CD4-positive, alpha-beta T cell treated with Interleukin-12 subunit alpha and Interleukin-12 subunit beta, for 1 hour (primary cell): ENCODE measurements around the gene DSC3.

Experiments used
- DNase-seq: peaks from one replicate; pipeline ENCODE4 v3.0.0-alpha.2; 2020

Gene DSC3

GRCh38 chr18:31042406-31043181, at the start of gene DSC3:
Gene DSC3, minus strand, starts transcription at chr18:31042742. Its CDS starts 82 bp downstream, at chr18:31042660.
- DNase-seq: no peak

DNA sequence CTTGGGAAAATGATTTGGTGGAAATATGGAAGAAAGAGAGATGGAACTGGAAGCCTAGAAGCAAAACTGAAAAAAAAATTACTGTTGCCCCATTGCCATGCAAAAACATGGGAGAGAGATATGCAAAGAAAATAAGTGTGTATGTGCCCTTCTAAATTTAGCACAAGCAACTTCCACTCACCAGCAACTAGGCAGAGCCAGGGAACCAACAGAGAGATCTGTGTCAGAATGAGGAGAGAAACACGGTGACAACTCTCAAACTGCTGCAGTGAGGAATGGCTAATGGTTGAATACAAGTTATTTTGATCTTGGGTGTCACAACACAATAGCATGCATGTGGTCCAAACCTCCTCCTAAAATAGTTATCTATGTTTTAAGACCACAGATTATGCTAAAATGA, 48.8 kb upstream of the DSC3 start:
- no peak for DNase-seq

GRCh38 chr18:31088532-31088931, 46.0 kb upstream of the DSC3 start:
- DNase-seq: no peak

DNA sequence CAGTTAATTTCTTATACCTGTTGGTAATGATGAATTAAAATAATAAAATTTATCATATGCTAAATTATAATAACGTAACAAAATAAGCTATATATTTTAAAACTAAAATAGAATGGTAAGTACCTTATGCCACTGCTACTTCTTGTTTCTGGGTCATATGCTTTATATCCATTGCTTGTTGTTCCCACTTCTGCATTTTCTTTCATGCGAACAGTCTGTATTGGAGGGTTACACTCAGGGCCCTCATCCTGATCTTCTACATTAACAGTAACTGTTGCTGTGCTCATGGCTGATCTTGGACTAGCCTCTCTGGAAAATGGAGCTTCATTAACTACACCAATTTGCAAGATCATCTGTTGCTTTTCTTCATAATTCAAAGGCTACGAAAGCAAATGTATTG, 37.4 kb upstream of the DSC3 start:
- DNase-seq: no peak

GRCh38 chr18:31077878-31078277, 35.3 kb upstream of the DSC3 start:
- DNase-seq: no peak

DNA sequence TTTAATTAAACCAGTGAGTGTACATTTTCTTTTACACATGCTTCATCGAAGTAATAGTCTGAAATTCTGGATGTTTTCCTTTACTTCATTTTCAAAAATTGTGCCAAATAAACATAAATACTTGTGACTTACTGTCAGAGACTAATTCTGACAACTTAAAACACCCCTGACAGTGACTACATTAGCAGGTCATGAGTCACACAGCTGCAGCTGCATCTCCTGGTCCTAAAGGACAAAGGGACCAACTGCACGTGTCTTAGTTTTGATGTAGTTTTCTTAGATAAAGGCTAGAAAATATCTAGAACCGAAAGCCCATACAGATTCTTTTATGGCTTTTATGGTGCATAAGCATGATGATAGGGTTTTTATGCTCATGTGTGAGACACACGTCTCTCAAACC, 29.6 kb upstream of the DSC3 start:
- DNase-seq: no peak

- no peak for DNase-seq
These were observed 27.7 kb upstream of the DSC3 start for GRCh38 chr18:31070206-31070605.

DNA sequence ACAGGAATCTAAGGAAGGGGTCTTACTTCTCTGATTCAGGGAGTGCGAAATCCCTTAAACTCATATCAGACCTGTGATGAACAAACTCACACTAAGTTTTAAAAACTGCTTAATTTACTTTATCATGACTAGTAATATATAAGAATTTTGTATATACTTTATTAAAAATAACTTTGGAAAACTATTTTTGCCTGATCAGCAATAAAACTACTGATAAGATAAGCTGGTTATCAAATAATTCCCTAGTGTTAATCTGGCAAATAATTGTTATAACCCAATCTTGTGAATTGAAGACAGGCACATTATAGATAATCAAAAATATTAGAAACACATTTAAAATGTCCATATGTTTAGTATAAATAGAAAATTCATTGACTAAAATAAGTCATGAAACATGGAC, 23.7 kb upstream of the DSC3 start:
- DNase-seq: no peak

- DNase-seq: no peak
These were observed 22.7 kb upstream of the DSC3 start for GRCh38 chr18:31065036-31065773.

DNA sequence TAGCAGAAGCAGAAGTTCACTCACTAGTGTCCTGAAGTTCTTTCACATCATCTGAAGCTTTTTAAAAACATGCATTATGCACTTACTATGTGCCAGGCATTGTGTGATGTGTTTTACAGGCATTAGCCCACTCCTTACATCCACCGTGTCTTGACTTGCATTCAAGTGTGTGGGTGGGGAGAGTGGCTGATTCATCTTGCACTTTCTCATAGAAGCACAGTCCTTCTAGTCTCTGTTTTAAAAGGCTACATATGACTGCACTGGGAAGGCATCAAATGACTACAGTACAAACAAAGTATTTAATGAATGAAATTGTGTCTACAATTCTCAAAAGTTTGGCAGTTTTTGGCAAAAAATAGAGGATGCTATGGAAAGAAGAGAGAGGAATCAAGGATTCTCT, 21.6 kb upstream of the DSC3 start:
- DNase-seq: no peak

DNA sequence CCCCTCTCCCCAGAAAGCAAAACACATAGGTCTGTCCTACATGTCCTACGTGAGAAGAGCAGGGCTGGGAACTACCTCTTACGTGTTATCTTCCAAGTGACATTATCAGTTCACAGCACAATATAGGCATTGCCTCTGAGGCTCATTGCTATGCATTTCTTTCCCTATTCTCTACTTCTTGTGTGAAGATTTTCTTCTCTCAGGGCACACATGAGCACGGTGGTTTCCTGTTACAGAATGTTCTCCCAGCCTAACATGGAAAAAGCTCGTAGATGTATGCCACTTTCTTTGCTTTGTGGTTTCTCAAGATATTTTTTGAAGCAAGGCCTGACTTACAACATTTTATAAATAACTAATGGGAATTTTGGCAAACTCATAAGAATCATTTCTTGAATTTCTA, 19.4 kb upstream of the DSC3 start:
- no peak for DNase-seq

DNA sequence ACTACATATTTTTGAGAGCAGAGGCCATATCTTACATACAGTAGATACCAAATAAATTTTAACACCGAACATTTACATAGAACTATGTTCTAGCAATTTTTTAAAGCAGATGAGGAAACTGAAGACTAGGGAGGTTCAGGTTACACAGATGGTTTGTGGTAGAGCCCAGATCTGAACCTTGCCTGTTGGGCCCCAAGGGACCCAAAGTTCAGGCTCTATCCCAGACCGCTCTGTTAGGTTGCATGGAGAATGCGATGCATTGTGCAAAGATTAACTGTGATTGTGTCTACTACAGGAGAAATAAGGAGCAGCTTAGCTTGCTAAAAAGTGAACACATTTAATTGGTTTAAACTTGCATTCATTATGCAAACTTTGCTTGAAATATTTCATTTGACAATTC, 16.4 kb upstream of the DSC3 start:
- no peak for DNase-seq

DNA sequence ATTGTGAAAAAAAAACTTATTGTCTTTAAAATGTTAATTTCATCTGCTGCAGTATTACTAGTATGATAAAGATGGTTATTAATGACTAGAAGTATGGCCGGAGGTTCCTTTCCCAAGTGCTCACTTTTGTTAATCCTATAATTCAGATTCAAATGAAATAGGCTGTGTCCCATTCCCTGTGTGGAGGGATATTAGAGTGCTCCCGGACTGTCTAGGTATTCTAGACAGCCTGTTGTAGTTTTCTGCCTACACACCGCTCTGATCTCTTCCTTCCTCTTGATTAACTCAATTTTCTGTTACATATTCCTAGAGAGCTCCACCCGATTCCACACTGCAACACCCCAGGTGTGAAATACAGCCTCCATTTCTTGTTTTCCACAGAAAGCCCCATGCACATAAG, 15.4 kb upstream of the DSC3 start:
- DNase-seq: no peak

- DNase-seq: no peak
These were observed 14.5 kb upstream of the DSC3 start for GRCh38 chr18:31057051-31057450.

GRCh38 chr18:31056296-31056695, 13.8 kb upstream of the DSC3 start:
- DNase-seq: no peak

- no peak for DNase-seq
These were observed 8.1 kb upstream of the DSC3 start for GRCh38 chr18:31050635-31051034.

- DNase-seq: no peak
These were observed 6.6 kb upstream of the DSC3 start for GRCh38 chr18:31049189-31049588.

GRCh38 chr18:31048216-31048615, 5.7 kb upstream of the DSC3 start:
- no peak for DNase-seq

DNA sequence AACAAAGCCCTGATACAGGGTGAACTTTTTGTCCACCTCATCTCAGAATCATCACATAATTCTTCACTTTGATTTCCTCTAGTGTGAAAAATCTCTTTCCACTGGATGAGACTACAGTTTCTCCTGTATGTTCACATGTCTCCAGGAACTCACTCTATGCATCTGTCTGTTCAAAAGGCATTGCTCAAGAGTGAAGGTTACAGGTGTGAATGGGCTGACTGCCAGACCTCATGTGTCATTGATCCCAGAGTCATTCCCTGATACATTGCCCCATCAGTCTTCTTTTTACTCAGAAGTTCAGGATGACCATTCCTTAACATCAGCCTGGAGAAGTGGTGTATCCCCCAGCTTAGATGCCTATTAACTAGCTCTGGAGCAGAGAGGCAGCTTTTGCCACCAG, 4.4 kb upstream of the DSC3 start:
- DNase-seq: no peak

GRCh38 chr18:31045599-31045998, 3.1 kb upstream of the DSC3 start:
- no peak for DNase-seq

- DNase-seq: no peak
These were observed 2.4 kb upstream of the DSC3 start for GRCh38 chr18:31044926-31045325.

DNA sequence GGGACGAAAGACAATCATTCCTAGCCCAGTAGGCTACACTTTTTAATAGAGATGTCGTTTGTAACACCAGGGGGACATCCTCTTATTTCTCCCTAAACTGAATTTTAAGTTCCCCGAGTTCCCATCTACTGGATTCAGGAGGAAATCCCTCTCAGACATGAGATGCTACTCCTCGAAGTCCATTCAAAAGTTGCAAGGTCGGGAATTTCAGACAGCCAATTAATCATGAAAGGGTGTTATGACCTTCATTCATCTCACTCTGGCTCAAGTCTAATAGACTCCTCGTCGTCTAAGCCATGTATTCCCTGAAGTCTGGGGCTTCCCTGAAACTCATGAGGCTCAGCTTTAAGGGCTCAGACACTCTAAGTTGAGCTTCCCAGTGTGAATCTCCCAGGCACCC, 1.2 kb upstream of the DSC3 start:
- no peak for DNase-seq

GRCh38 chr18:31042084-31042405, 497 bp downstream of the DSC3 start:
- DNase-seq: no peak

DNA sequence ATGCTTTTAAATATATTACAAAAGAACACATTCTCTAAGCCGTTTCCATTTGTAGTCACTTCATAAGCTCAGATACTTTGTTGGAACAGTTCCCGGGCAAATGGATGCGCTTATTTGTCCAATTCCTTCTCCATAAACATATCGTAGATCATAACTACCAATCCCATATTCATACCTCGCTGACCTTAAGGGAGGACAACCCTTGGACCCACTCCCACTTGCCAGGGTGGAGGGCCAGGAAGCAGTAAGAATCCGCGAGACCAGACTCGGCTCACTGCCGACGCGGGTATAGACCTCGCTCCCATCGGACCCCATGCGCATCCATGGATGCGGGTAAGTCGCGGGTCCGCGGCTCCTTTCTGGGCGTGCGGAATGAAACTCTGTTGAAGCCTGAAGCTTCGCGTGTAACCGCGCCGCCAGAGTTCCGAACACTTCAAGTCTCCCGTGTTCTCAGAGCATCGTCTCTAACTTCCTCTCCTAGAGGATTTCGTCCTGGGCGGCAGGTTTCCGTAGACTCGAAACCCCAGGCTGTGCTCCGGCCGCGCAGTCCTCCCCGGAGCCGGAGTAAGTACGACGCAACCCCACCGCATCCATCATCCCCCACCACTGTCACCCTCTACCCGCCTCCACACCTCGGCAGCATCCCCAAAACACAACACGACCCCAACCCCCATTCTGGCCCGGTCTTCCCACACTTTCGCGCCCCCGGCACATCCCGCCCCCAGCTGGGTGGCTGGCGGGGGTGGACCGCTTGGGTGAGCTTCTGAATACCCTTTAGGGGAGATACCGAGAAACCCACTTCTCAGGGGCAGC, 1.1 kb downstream of the DSC3 start:
- no peak for DNase-seq
